Body of pancreas (tissue), 4 donors: ENCODE data around the gene INPP5J. TPM values are rescaled to one million over a fixed set of nuclear protein-coding genes. Genes with fewer than 3 reads are reported as not detected.

ENCODE experiments used
- ATAC-seq: fragments of 150-250 bp; one replicate; pipeline ENCODE4 v1.9.1; 2016
- DNase-seq, 4 donors: peaks; one replicate each; pipeline ENCODE4 v3.0.0-alpha.2; 2019
- H3K27ac ChIP-seq, 4 donors: fragments of 200-600 bp; sonication (generic); 1 replicate in 3 of 4; 2 replicates in 1 of 4; pipeline versions ENCODE4 v1.5.1 to v1.6.1; 2016 to 2019; ENCODE audit warnings: mild to moderate bottlenecking in 1 of 4, mixed read lengths in 1 of 4, moderate library complexity in 1 of 4
- H3K27me3 ChIP-seq, 2 donors: fragments of 200-600 bp; sonication (generic); one replicate each; pipeline ENCODE4 v1.6.0; 2016; ENCODE audit warnings: mild to moderate bottlenecking in 1 of 2
- H3K36me3 ChIP-seq, 2 donors: fragments of 200-600 bp; sonication (generic); replicated peaks in 1 of 2; 2 replicates each; pipeline ENCODE4 v1.5.1; 2016; ENCODE audit warnings: low read depth in 2 of 2; ENCODE audit not compliant: insufficient read depth in 1 of 2
- H3K4me1 ChIP-seq: fragments of 200-600 bp; sonication (generic); one replicate; pipeline ENCODE4 v1.6.0; 2016
- H3K4me3 ChIP-seq, 2 donors: fragments of 200-600 bp; sonication (generic); 1 replicate in 1 of 2; 2 replicates in 1 of 2; pipeline ENCODE4 v1.5.1; 2016 to 2019
- H3K9me3 ChIP-seq, 3 donors: fragments of 200-600 bp; sonication (generic); 1 replicate in 2 of 3; 2 replicates in 1 of 3; pipeline ENCODE4 v1.5.1; 2016
- POLR2A ChIP-seq, 3 donors: fragments of 450-650 bp; IDR thresholded peaks; one replicate each; pipeline ENCODE4 v1.6.1; 2016; ENCODE audit warnings: antibody characterized with exemption in 3 of 3, mild to moderate bottlenecking in 2 of 3
- WGBS, 2 donors: methylation state at CpG; one replicate each; pipeline ENCODE4 v1.1.5; 2017; 5-methylcytosine and 5-hydroxymethylcytosine counted together
- intact Hi-C: fragments of 100-400 bp; cut with DNase I; formaldehyde crosslinking; loops from one replicate; pipeline ENCODE4 v1.15.1; 2023
- total RNA-seq, 2 donors: library from RNA; depleted of rRNA; stranded (reverse); fragments of >200 nt; gene quantifications; one replicate each; pipeline ENCODE4 v1.1.0, GENCODE V29; 2016
- TF ChIP-seq, protein P1 (sequence below), 7 experiments: fragments of 450-650 bp in 4 of 7; fragments of 200-600 bp in 3 of 7; sonication (generic) in 3 of 7; IDR thresholded peaks; one replicate each; pipeline ENCODE4 v1.5.1; 2016 to 2019; ENCODE audit warnings: antibody characterized with exemption in 7 of 7

Gene INPP5J
- total RNA-seq, 2 donors from 2014 or later: 16.1 to 17.8 TPM

DNA sequence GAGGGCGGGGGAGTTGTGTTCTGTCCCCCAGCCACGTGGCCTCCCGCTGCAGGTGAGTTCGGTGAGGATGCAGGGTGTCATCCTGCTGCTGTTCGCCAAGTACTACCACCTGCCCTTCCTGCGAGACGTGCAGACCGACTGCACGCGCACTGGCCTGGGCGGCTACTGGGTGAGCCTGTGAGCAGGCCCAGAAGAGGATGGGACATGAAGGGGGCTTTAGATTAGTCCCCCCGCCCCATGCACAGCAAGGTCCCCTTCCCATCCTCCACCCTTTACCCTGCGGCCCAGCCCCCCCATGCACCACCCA, 4.1 kb downstream of the INPP5J start:
- DNase-seq (no peak), ATAC-seq (no peak)
- Histone ChIP-seq H3K27ac (no peak overlapping the region), H3K4me3 (no peak overlapping the region), H3K36me3 (no peaks in the 10 kb centered on the region), H3K4me1 (peaks cover 46% of the 10 kb centered on the region), H3K27me3 (no peaks in the 10 kb centered on the region), H3K9me3 (no peaks in the 10 kb centered on the region)
- TF ChIP-seq, protein P1, sequence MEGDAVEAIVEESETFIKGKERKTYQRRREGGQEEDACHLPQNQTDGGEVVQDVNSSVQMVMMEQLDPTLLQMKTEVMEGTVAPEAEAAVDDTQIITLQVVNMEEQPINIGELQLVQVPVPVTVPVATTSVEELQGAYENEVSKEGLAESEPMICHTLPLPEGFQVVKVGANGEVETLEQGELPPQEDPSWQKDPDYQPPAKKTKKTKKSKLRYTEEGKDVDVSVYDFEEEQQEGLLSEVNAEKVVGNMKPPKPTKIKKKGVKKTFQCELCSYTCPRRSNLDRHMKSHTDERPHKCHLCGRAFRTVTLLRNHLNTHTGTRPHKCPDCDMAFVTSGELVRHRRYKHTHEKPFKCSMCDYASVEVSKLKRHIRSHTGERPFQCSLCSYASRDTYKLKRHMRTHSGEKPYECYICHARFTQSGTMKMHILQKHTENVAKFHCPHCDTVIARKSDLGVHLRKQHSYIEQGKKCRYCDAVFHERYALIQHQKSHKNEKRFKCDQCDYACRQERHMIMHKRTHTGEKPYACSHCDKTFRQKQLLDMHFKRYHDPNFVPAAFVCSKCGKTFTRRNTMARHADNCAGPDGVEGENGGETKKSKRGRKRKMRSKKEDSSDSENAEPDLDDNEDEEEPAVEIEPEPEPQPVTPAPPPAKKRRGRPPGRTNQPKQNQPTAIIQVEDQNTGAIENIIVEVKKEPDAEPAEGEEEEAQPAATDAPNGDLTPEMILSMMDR (IDR thresholded peaks at IDR 0.05): no peak
- no peak for TF ChIP-seq POLR2A (IDR thresholded peaks at IDR 0.05)
- 91 to 94% methylated on average over 9 to 13 of the region's 13 CpGs for WGBS, 2 donors
- intact Hi-C loops: no loop called here

DNA sequence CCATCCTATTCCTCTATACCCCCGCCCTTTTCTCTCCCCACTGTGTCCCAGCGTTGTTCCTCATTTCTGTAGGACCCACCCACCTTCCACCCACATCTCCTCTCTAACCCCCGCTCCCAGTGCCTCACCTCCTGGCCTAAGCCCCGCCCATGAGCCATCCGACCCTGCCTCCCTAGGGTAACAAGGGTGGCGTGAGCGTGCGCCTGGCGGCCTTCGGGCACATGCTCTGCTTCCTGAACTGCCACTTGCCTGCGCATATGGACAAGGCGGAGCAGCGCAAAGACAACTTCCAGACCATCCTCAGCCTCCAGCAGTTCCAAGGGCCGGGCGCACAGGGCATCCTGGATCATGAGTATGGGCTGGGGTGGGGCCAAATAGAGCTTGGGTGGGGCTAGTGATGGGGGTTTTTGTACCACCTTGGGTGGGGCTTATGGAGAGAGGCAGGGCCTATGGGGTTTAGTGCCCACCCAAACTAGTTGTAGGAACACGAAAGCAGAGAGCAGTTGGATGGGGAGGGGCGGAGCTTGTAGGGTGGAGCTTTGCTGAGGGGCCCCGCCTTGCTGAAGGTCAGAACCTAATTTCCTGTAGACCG, 4.5 kb downstream of the INPP5J start:
- 71 to 85% methylated on average over 16 to 19 of the region's 19 CpGs for WGBS, 2 donors
- Histone ChIP-seq H3K9me3 (no peaks in the 10 kb centered on the region), H3K27me3 (no peaks in the 10 kb centered on the region), H3K4me1 (peaks cover 46% of the 10 kb centered on the region), H3K36me3 (no peaks in the 10 kb centered on the region), H3K4me3 (no peak overlapping the region), H3K27ac (no peak overlapping the region)
- no peak for DNase-seq
- ATAC-seq: no peak
- no peak for TF ChIP-seq POLR2A (IDR thresholded peaks at IDR 0.05)
- TF ChIP-seq, protein P1 (IDR thresholded peaks at IDR 0.05): no peak
- intact Hi-C loops: no loop called here

GRCh38 chr22:31128156-31128555, 5.4 kb downstream of the INPP5J start:
- no peaks in the 10 kb centered on the region for H3K9me3 ChIP-seq
- H3K4me1 ChIP-seq: peaks cover 43% of the 10 kb centered on the region
- intact Hi-C loops: no loop called here
- no peak overlapping the region for H3K4me3 ChIP-seq
- H3K27me3 ChIP-seq: no peaks in the 10 kb centered on the region
- no peaks in the 10 kb centered on the region for H3K36me3 ChIP-seq
- 91 to 94% methylated on average over 6 to 7 of the region's 7 CpGs for WGBS, 2 donors
- ATAC-seq: no peak
- no peak for DNase-seq
- TF ChIP-seq POLR2A (IDR thresholded peaks at IDR 0.05): no peak
- TF ChIP-seq, protein P1 (IDR thresholded peaks at IDR 0.05): no peak
- H3K27ac ChIP-seq: no peak overlapping the region

DNA sequence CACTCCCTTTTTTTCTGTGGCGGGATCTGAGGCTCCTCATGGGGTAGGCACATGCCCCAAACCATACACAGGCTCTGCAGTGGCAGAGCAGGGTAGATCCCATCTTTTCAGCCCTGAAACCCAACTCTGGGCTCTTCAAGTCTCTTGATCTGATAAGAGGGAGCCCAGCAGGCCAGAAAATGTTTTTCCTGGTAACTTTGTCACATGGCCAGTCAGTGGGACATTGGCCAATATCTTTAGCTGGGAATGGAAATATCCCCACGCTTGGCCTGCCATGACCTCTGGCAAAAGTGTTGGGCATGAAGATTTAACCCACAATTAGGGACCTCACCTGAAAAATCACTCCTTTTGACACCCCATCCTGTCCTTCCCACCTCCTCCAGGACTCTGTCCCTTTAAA, 8.1 kb downstream of the INPP5J start:
- no peaks in the 10 kb centered on the region for H3K36me3 ChIP-seq
- H3K4me3 ChIP-seq: no peak overlapping the region
- peak; percentile 57 to 78 (median 70) for DNase-seq
- peak overlapping the region; percentile 12 to 79 (median 76) for H3K27ac ChIP-seq
- H3K4me1 ChIP-seq: peaks cover 25% of the 10 kb centered on the region
- peak; percentile 74 for ATAC-seq
- intact Hi-C loops: no loop called here
- 38 to 100% methylated on average over 1 to 2 of the region's 2 CpGs for WGBS, 2 donors
- no peaks in the 10 kb centered on the region for H3K27me3 ChIP-seq
- H3K9me3 ChIP-seq: no peaks in the 10 kb centered on the region
- no peak for TF ChIP-seq POLR2A (IDR thresholded peaks at IDR 0.05)
- TF ChIP-seq, protein P1 (IDR thresholded peaks at IDR 0.05): no peak

DNA sequence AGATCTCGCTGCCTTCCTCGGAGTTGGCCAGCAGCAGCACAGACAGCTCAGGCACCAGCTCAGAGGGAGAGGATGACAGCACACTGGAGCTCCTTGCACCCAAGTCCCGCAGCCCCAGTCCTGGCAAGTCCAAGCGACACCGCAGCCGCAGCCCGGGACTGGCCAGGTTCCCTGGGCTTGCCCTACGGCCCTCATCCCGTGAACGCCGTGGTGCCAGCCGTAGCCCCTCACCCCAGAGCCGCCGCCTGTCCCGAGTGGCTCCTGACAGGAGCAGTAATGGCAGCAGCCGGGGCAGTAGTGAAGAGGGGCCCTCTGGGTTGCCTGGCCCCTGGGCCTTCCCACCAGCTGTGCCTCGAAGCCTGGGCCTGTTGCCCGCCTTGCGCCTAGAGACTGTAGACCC, 11.1 kb downstream of the INPP5J start:
- Histone ChIP-seq H3K36me3 (no peaks in the 10 kb centered on the region), H3K4me1 (peaks cover 25% of the 10 kb centered on the region), H3K27ac (no peak overlapping the region), H3K27me3 (no peaks in the 10 kb centered on the region), H3K9me3 (no peaks in the 10 kb centered on the region), H3K4me3 (no peak overlapping the region)
- ATAC-seq (no peak), DNase-seq (no peak)
- 96 to 100% methylated on average over 9 to 18 of the region's 19 CpGs for WGBS, 2 donors
- TF ChIP-seq POLR2A (IDR thresholded peaks at IDR 0.05): no peak
- TF ChIP-seq, protein P1 (IDR thresholded peaks at IDR 0.05): no peak
- intact Hi-C loops: no loop called here
